Retinal pigment epithelial cell (primary cell): ENCODE measurements around the gene ACBD4.
"Not testable (repeated sequence)": the region's sequence is repeated elsewhere in the genome, so short reads cannot be mapped to it uniquely, and the experiment has no call there.

Source experiments
- DNase-seq: peaks from one replicate; pipeline ENCODE4 v3.0.0-alpha.2; 2010; ENCODE audit warnings: low read depth
- H3K4me3 ChIP-seq: 2 replicates; pipeline ENCODE4 v1.5.1; 2011; ENCODE audit warnings: mild to moderate bottlenecking, low read length, control low read depth, moderate library complexity
- TF ChIP-seq, protein P1 (sequence below): conservative IDR thresholded peaks from 2 replicates; pipeline ENCODE4 v1.5.1; 2011; ENCODE audit warnings: low read depth, low read length, control low read depth, inconsistent platforms

The ACBD4 gene

DNA sequence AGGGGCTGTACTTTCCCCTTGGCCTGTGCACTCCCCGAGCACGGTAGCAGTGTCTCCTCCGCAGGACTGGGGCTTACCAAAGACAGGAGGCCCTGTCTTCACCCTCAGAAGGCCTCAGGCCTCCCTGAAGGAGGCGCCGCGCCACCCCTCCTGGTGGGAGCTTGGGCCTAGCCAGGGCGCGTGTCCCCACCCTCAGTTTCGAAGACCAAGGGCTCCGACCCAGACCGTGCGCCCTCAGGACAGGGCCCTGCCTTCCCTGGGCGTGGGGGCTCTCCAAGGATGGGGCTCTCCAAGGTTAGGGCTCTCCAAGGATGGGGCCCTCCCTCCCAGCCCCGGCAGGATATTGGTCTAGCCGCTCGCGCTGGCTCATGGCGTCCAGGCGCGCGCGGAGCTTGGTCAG lies 14.9 kb upstream of the ACBD4 start:
- no peak overlapping the region for H3K4me3 ChIP-seq
- TF ChIP-seq, protein P1, sequence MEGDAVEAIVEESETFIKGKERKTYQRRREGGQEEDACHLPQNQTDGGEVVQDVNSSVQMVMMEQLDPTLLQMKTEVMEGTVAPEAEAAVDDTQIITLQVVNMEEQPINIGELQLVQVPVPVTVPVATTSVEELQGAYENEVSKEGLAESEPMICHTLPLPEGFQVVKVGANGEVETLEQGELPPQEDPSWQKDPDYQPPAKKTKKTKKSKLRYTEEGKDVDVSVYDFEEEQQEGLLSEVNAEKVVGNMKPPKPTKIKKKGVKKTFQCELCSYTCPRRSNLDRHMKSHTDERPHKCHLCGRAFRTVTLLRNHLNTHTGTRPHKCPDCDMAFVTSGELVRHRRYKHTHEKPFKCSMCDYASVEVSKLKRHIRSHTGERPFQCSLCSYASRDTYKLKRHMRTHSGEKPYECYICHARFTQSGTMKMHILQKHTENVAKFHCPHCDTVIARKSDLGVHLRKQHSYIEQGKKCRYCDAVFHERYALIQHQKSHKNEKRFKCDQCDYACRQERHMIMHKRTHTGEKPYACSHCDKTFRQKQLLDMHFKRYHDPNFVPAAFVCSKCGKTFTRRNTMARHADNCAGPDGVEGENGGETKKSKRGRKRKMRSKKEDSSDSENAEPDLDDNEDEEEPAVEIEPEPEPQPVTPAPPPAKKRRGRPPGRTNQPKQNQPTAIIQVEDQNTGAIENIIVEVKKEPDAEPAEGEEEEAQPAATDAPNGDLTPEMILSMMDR = no peak
- no peak for DNase-seq

DNA sequence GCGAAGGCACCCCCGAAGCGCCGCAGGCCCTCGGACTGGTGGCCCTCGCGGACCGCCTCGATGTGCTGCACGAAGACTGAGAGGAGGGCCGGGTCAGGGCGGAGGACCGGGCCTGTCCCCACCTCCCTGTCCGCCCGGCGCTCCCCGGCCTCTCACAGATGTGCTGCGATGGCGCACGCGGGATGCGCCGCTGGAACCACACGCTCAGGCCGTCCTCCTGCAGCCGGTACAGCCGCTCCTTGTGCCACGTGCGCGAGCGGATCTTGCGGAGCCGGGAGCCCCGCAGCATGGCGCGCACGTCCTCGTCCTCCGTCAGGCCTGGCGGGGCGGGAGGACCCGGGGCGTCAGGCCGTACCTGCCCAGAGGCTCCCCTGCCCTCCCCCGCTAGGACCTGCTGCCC lies 14.4 kb upstream of the ACBD4 start:
- TF ChIP-seq, protein P1 = no peak
- DNase-seq = no peak
- H3K4me3 ChIP-seq = no peak overlapping the region

DNA sequence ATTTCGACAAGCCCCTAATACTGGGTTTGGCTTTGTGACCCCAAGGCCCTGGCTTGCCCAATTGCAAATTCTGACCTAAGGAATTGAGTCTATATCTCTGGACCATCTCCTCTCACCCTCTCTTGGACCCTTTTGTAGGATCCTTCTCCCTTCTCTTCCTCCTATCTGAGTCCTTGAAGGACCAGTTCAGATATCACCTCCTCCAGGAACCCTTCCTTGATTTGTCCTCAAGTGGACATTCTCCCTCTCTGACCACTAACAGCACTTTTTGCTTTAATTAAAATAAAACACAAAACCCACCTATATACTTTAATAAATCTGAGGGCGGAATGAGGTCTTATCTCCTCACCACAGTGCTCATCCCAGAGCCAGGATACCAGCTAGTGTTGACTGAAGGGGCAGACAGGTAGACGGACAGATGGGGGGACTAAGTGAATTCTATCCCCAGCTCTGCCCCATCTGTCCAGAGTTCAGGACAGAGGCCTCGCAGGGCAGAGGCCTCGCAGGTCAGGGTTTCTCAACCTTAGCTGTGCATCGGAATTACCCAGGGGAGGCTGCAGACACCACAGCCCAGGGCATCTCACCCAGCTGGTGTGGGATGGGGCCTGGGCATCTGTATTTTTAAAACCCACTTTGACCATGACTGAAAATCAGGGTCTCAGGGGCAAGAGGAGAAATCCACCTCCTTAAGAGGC lies 12.3 kb upstream of the ACBD4 start:
- H3K4me3 ChIP-seq = no peak overlapping the region
- TF ChIP-seq, protein P1 = no peak
- no peak for DNase-seq

DNA sequence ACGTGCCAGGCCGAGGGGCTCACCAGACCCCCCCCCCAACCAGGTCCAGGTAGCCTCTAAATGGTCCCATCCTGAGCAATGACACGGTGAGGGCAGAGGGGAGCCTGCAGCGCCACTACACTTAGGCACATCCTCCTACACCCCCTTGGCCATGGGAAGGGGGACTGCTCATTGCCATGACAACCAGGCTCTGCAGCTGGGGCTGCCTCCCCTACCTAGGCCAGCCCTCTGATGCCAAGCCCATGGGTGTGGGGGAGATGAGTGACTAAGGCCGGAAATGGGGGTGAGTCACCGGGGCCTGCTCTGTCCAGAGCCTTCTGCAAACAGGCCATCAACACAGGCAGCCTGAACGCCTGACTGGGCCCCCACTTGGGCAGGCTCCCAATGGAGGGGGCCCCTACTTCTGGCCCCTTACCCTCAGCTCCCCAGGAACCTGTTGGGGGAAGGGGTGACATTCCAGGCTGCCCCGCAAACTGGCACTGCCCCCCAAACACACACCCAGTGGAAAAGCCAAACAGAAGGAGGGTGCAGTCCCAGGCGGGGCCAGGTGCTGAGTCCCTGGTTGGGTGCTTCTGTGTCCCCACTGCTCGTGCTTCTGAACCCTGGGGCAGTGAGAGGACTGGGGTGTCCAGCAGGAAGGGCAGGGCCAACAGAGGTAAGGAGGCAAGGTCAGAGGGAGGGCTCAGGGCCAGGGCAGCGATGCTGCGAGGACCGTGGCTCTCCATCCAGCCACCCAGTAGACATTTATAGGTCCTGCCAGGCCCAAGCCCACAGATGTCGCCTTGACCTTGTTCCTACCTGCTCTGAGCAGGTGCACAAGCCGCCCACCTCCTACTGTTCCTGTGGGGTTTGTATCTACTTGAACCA lies 11.3 kb upstream of the ACBD4 start:
- DNase-seq = peak; percentile 69
- TF ChIP-seq, protein P1 = no peak
- no peak overlapping the region for H3K4me3 ChIP-seq

DNA sequence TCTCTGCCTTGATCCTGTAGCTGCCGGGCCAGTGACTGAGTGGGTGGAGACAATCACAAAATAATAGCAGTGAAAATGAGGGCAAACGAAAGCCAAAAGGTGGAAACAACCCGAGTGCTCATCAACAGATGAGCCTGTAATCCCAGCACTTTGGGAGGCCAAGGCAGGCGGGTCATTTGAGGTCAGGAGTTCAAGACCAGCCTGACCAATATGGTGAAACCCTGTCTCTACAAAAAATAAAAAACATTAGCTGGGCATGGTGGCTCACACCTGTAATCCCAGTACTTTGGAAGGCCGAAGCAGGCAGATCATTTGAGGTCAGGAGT lies 10.7 kb upstream of the ACBD4 start:
- DNase-seq, H3K4me3 ChIP-seq: not testable (repeated sequence)

DNA sequence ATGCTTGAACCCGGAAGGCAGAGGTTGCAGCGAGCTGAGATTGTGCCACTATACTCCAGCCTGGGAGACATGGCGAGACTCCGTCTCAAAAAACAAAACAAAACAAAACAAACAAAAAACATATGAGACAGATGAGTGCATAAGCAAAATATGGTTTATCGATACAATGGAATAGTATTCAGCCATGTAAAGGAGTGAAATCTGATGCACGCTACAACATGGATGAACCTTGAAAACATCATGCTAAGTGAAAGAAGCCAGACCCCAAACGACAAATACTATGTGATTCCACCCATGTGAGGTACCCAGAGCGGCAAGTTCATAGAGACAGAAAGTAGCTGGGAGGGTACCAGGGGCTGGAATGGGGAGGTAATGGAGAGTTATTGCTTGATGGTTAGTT lies 10.0 kb upstream of the ACBD4 start:
- DNase-seq = no peak
- TF ChIP-seq, protein P1 = no peak
- no peak overlapping the region for H3K4me3 ChIP-seq

DNA sequence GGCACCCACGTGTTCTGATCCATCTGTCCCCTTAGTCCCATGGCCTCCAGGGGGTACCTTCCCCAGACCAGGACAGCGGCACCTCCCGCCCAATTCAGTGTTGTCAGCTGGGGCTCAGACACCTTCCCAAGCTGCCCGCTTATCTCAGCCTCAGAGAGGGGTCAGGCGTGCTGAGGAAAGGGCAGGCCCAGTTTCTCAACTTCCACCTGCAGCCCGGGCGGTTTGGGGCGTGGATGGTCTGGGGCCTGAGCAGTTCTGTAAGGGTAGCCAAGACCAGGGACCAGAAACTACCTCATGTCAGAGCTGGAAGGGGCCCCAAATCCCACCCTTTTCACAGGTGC lies 8.3 kb upstream of the ACBD4 start:
- H3K4me3 ChIP-seq = no peak overlapping the region
- DNase-seq = no peak
- TF ChIP-seq, protein P1 = no peak
